ENCODE data around the gene TEX29. TPM values are rescaled to one million over a fixed set of nuclear protein-coding genes. Genes with fewer than 3 reads are reported as not detected.

TEX29 gene
- total RNA-seq, 1 donor from 2014 or later = 0.54 TPM

GRCh38 chr13:111323950-111324651 lies 3.7 kb downstream of the TEX29 start:
- no peak overlapping the region for H3K27ac Mint-ChIP-seq (ENCODE audit: unreplicated experiment)
- H3K4me1 Mint-ChIP-seq (ENCODE audit: unreplicated experiment) = no peaks in the 10 kb centered on the region
- H3K36me3 Mint-ChIP-seq (ENCODE audit: low read depth, unreplicated experiment) = peaks cover 18% of the 10 kb centered on the region
- no peak overlapping the region for H3K4me3 Mint-ChIP-seq (ENCODE audit: unreplicated experiment)
- no peak for DNase-seq (ENCODE audit: low spot score)
- H3K9me3 Mint-ChIP-seq (ENCODE audit: unreplicated experiment) = no peaks in the 10 kb centered on the region
- H3K27me3 Mint-ChIP-seq (ENCODE audit: unreplicated experiment) = peaks cover 41% of the 10 kb centered on the region
- TF ChIP-seq CTCF (IDR thresholded peaks at IDR 0.05; ENCODE audit: unreplicated experiment) = no peak

GRCh38 chr13:111324736-111325135 lies 4.3 kb downstream of the TEX29 start:
- H3K4me3 Mint-ChIP-seq (ENCODE audit: unreplicated experiment) = no peak overlapping the region
- no peaks in the 10 kb centered on the region for H3K9me3 Mint-ChIP-seq (ENCODE audit: unreplicated experiment)
- peaks cover 41% of the 10 kb centered on the region for H3K27me3 Mint-ChIP-seq (ENCODE audit: unreplicated experiment)
- DNase-seq (ENCODE audit: low spot score) = no peak
- H3K36me3 Mint-ChIP-seq (ENCODE audit: low read depth, unreplicated experiment) = peaks cover 13% of the 10 kb centered on the region
- H3K27ac Mint-ChIP-seq (ENCODE audit: unreplicated experiment) = no peak overlapping the region
- no peaks in the 10 kb centered on the region for H3K4me1 Mint-ChIP-seq (ENCODE audit: unreplicated experiment)
- no peak for TF ChIP-seq CTCF (IDR thresholded peaks at IDR 0.05; ENCODE audit: unreplicated experiment)

- TF ChIP-seq CTCF (IDR thresholded peaks at IDR 0.05; ENCODE audit: unreplicated experiment) = no peak
- no peak for DNase-seq (ENCODE audit: low spot score)
- Mint-ChIP-seq H3K27me3 (ENCODE audit: unreplicated experiment) (peaks cover 41% of the 10 kb centered on the region), H3K4me1 (ENCODE audit: unreplicated experiment) (no peaks in the 10 kb centered on the region), H3K9me3 (ENCODE audit: unreplicated experiment) (no peaks in the 10 kb centered on the region), H3K27ac (ENCODE audit: unreplicated experiment) (no peak overlapping the region), H3K36me3 (ENCODE audit: low read depth, unreplicated experiment) (peaks cover 11% of the 10 kb centered on the region), H3K4me3 (ENCODE audit: unreplicated experiment) (no peak overlapping the region)
Observed at GRCh38 chr13:111325146-111325890, 4.9 kb downstream of the TEX29 start.

- H3K27me3 Mint-ChIP-seq (ENCODE audit: unreplicated experiment) = peaks cover 35% of the 10 kb centered on the region
- peaks cover 11% of the 10 kb centered on the region for H3K36me3 Mint-ChIP-seq (ENCODE audit: low read depth, unreplicated experiment)
- no peak for DNase-seq (ENCODE audit: low spot score)
- H3K4me1 Mint-ChIP-seq (ENCODE audit: unreplicated experiment) = no peaks in the 10 kb centered on the region
- TF ChIP-seq CTCF (IDR thresholded peaks at IDR 0.05; ENCODE audit: unreplicated experiment) = no peak
- no peak overlapping the region for H3K4me3 Mint-ChIP-seq (ENCODE audit: unreplicated experiment)
- H3K9me3 Mint-ChIP-seq (ENCODE audit: unreplicated experiment) = no peaks in the 10 kb centered on the region
- no peak overlapping the region for H3K27ac Mint-ChIP-seq (ENCODE audit: unreplicated experiment)
Observed at GRCh38 chr13:111325941-111326620, 5.6 kb downstream of the TEX29 start.
